Superior temporal gyrus (tissue), 1 donor: ENCODE measurements around the gene DPEP3.

Experiments used
- DNase-seq: peaks from one replicate; pipeline ENCODE4 v3.0.0-alpha.2; 2016; ENCODE audit errors: extremely low spot score

DPEP3 gene

GRCh38 chr16:67931712-67932461 is 48.4 kb downstream of the DPEP3 start, which contains the start of gene CTRL:
Gene CTRL, minus strand, starts transcription at chr16:67931862. Its CDS starts 10 bp downstream, at chr16:67931852.
- DNase-seq: no peak

- no peak for DNase-seq
Observed at GRCh38 chr16:67930678-67931211, 49.6 kb downstream of the DPEP3 start.

- no peak for DNase-seq
Observed at GRCh38 chr16:67930191-67930590, 50.1 kb downstream of the DPEP3 start.

- peak; percentile 85 for DNase-seq
Observed at GRCh38 chr16:67928561-67929364, 51.5 kb downstream of the DPEP3 start.

DNA sequence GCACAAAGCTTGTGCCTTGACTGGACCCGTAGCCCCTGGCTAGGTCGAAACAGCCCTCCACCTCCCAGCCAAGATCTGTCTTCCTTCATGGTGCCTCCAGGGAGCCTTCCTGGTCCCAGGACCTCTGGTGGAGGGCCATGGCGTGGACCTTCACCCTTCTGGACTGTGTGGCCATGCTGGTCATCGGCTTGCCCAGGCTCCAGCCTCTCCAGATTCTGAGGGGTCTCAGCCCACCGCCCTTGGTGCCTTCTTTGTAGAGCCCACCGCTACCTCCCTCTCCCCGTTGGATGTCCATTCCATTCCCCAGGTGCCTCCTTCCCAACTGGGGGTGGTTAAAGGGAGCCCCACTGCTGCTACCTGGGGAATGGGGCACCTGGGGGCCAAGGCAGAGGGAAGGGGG is 52.2 kb downstream of the DPEP3 start:
- DNase-seq: no peak

- no peak for DNase-seq
Observed at GRCh38 chr16:67927131-67927941, 53.0 kb downstream of the DPEP3 start.

GRCh38 chr16:67926181-67926750 is 54.0 kb downstream of the DPEP3 start:
- DNase-seq: peak; percentile 77
